ENCODE results near the gene DNAH2.

GRCh38 chr17:7806587-7806986 is 89.0 kb downstream of the DNAH2 start:
- TF ChIP-seq, protein P1, sequence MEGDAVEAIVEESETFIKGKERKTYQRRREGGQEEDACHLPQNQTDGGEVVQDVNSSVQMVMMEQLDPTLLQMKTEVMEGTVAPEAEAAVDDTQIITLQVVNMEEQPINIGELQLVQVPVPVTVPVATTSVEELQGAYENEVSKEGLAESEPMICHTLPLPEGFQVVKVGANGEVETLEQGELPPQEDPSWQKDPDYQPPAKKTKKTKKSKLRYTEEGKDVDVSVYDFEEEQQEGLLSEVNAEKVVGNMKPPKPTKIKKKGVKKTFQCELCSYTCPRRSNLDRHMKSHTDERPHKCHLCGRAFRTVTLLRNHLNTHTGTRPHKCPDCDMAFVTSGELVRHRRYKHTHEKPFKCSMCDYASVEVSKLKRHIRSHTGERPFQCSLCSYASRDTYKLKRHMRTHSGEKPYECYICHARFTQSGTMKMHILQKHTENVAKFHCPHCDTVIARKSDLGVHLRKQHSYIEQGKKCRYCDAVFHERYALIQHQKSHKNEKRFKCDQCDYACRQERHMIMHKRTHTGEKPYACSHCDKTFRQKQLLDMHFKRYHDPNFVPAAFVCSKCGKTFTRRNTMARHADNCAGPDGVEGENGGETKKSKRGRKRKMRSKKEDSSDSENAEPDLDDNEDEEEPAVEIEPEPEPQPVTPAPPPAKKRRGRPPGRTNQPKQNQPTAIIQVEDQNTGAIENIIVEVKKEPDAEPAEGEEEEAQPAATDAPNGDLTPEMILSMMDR (IDR thresholded peaks at IDR 0.05) = no peak
- no peak for TF ChIP-seq POLR2A (IDR thresholded peaks at IDR 0.05)

Data from breast epithelium (tissue), 3 donors.